ENCODE measurements around the gene IGSF21. TPM values are rescaled to one million over a fixed set of nuclear protein-coding genes. Genes with fewer than 3 reads are reported as not detected.

The IGSF21 gene
- total RNA-seq, 4 donors from 2014 or later, result 0.68 to 3.5 (median 1.3) TPM

- peaks cover 35% of the 10 kb centered on the region for H3K27me3 ChIP-seq
- no peak overlapping the region for H3K4me3 ChIP-seq
- no peak overlapping the region for H3K27ac ChIP-seq
- H3K4me1 ChIP-seq, result no peaks in the 10 kb centered on the region
- 86% methylated on average over 6 of the region's 6 CpGs for WGBS
- TF ChIP-seq, protein P1, sequence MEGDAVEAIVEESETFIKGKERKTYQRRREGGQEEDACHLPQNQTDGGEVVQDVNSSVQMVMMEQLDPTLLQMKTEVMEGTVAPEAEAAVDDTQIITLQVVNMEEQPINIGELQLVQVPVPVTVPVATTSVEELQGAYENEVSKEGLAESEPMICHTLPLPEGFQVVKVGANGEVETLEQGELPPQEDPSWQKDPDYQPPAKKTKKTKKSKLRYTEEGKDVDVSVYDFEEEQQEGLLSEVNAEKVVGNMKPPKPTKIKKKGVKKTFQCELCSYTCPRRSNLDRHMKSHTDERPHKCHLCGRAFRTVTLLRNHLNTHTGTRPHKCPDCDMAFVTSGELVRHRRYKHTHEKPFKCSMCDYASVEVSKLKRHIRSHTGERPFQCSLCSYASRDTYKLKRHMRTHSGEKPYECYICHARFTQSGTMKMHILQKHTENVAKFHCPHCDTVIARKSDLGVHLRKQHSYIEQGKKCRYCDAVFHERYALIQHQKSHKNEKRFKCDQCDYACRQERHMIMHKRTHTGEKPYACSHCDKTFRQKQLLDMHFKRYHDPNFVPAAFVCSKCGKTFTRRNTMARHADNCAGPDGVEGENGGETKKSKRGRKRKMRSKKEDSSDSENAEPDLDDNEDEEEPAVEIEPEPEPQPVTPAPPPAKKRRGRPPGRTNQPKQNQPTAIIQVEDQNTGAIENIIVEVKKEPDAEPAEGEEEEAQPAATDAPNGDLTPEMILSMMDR (IDR thresholded peaks at IDR 0.05), result no peak
- TF ChIP-seq EP300 (IDR thresholded peaks at IDR 0.05) (no peak), POLR2A (IDR thresholded peaks at IDR 0.05) (no peak), POLR2AphosphoS5 (IDR thresholded peaks at IDR 0.05) (no peak)
- H3K36me3 ChIP-seq, result no peaks in the 10 kb centered on the region
- no peaks in the 10 kb centered on the region for H3K9me3 ChIP-seq
- no peak for DNase-seq (ENCODE audit: low spot score in 2 of 2)
Measured at GRCh38 chr1:18373151-18373550, 265.6 kb downstream of the IGSF21 start.

GRCh38 chr1:18373882-18374493, 266.4 kb downstream of the IGSF21 start:
- no peaks in the 10 kb centered on the region for H3K4me1 ChIP-seq
- 42% methylated on average over 11 of the region's 14 CpGs for WGBS
- peaks cover 33% of the 10 kb centered on the region for H3K27me3 ChIP-seq
- H3K4me3 ChIP-seq, result no peak overlapping the region
- no peak for TF ChIP-seq POLR2A (IDR thresholded peaks at IDR 0.05)
- TF ChIP-seq, protein P1 (IDR thresholded peaks at IDR 0.05), result peak in 1 of 2 donors; percentile 14
- H3K9me3 ChIP-seq, result no peaks in the 10 kb centered on the region
- H3K27ac ChIP-seq, result no peak overlapping the region
- H3K36me3 ChIP-seq, result no peaks in the 10 kb centered on the region
- DNase-seq (ENCODE audit: low spot score in 2 of 2), result no peak

GRCh38 chr1:18376661-18377060, 269.1 kb downstream of the IGSF21 start:
- TF ChIP-seq POLR2A (IDR thresholded peaks at IDR 0.05), result no peak
- no peak for TF ChIP-seq POLR2AphosphoS5 (IDR thresholded peaks at IDR 0.05)
- TF ChIP-seq EP300 (IDR thresholded peaks at IDR 0.05), result no peak
- TF ChIP-seq, protein P1 (IDR thresholded peaks at IDR 0.05), result no peak
- no peak overlapping the region for H3K4me3 ChIP-seq
- no peak for DNase-seq (ENCODE audit: low spot score in 2 of 2)
- H3K9me3 ChIP-seq, result no peaks in the 10 kb centered on the region
- 89% methylated on average over 24 of the region's 24 CpGs for WGBS
- H3K27me3 ChIP-seq, result peaks cover 24% of the 10 kb centered on the region
- H3K4me1 ChIP-seq, result no peaks in the 10 kb centered on the region
- no peaks in the 10 kb centered on the region for H3K36me3 ChIP-seq
- H3K27ac ChIP-seq, result no peak overlapping the region

DNA sequence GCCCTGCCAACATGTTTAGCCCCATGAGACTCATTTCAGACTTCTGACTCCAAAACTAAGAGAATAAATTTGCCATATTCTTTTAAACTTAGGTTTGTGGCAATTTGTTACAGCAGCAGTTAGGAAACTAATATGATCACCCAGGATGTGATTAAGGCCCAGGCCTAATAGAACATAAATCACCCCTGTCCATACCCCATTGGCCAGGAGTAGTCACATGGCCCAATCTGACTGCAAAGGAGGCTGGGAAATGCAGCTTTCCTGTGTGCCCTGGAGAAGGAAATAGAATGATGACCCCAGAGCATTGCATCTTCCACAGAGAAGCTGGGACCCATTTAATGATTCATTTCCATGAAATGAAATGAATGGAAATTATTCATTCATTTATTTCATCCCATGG, 272.7 kb downstream of the IGSF21 start:
- Histone ChIP-seq H3K9me3 (no peaks in the 10 kb centered on the region), H3K27ac (no peak overlapping the region), H3K36me3 (no peaks in the 10 kb centered on the region), H3K4me3 (no peak overlapping the region), H3K4me1 (peaks cover 3% of the 10 kb centered on the region), H3K27me3 (peaks cover 29% of the 10 kb centered on the region)
- no peak for DNase-seq (ENCODE audit: low spot score in 2 of 2)
- TF ChIP-seq, protein P1 (IDR thresholded peaks at IDR 0.05), result no peak
- no peak for TF ChIP-seq EP300 (IDR thresholded peaks at IDR 0.05)
- TF ChIP-seq POLR2A (IDR thresholded peaks at IDR 0.05), result no peak
- TF ChIP-seq POLR2AphosphoS5 (IDR thresholded peaks at IDR 0.05), result no peak

DNA sequence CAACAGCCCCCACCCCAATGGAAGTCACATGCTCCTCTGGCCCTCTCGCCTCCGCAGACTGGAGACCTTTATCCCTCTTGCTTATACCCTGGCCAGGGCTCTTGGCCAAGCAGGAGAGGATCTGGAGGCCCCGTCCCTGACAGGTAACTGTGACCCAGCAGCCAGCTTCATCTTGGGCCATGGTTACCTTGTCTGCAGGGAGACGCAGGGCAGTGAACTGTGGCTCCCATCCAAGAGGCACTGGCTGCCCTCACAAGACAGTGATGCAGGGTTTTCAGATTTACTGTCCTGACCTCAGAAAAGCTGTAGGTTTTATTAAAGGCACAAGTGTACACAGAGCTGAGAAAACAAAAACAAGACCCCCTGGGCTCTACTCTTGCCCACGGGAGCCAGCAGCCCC, 276.5 kb downstream of the IGSF21 start:
- H3K9me3 ChIP-seq, result no peaks in the 10 kb centered on the region

More for the DNA sequence above, 276.5 kb downstream of the IGSF21 start:
- WGBS, result 55% methylated on average over 2 of the region's 5 CpGs
- TF ChIP-seq EP300 (IDR thresholded peaks at IDR 0.05) (no peak), POLR2A (IDR thresholded peaks at IDR 0.05) (no peak), POLR2AphosphoS5 (IDR thresholded peaks at IDR 0.05) (no peak)
- TF ChIP-seq, protein P1 (IDR thresholded peaks at IDR 0.05), result no peak
- H3K4me1 ChIP-seq, result peaks cover 7% of the 10 kb centered on the region
- no peak for DNase-seq (ENCODE audit: low spot score in 2 of 2)
- H3K27me3 ChIP-seq, result peaks cover 32% of the 10 kb centered on the region
- no peak overlapping the region for H3K4me3 ChIP-seq
- H3K36me3 ChIP-seq, result no peaks in the 10 kb centered on the region
- no peak overlapping the region for H3K27ac ChIP-seq

Data from suprapubic skin (tissue), 4 donors.